Activated T-cell treated with anti-CD3 and anti-CD28 coated beads, Interleukin-2, amount 50 U/mL, for 4 hours (primary cell): Measurements from ENCODE around the gene NUP214. TPM values are rescaled to one million over a fixed set of nuclear protein-coding genes. Genes with fewer than 3 reads are reported as not detected.
"Not testable (repeated sequence)": the region's sequence is repeated elsewhere in the genome, so short reads cannot be mapped to it uniquely, and the experiment has no call there.

ENCODE experiments used
- ATAC-seq, 2 donors: fragments of 200-7000 bp; cut with Tn5 transposase; one replicate each; pipeline ENCODE4 v1.10.0; 2021
- DNase-seq: peaks from one replicate; pipeline ENCODE4 v3.0.0-alpha.2; 2020
- H3K27me3 Mint-ChIP-seq: one replicate; pipeline ENCODE4 v1.8.0; 2021; ENCODE audit warnings: low read depth, mixed read lengths
- H3K36me3 Mint-ChIP-seq: one replicate; pipeline ENCODE4 v1.8.0; 2022; ENCODE audit warnings: mixed read lengths; ENCODE audit not compliant: insufficient read depth
- H3K4me1 Mint-ChIP-seq: one replicate; pipeline ENCODE4 v1.8.0; 2021; ENCODE audit warnings: low read depth, mixed read lengths
- H3K4me3 Mint-ChIP-seq: one replicate; pipeline ENCODE4 v1.8.0; 2021; ENCODE audit warnings: mild to moderate bottlenecking, moderate library complexity, mixed read lengths
- H3K9me3 Mint-ChIP-seq: one replicate; pipeline ENCODE4 v1.8.0; 2021; ENCODE audit warnings: mixed read lengths
- total RNA-seq, 3 donors: library from RNA; stranded (reverse); gene quantifications; one replicate each; pipeline ENCODE4 v1.2.1, GENCODE V29; 2021

NUP214 gene
- total RNA-seq, 3 donors from 2014 or later = 69.7 to 78.6 (median 76.3) TPM

GRCh38 chr9:131239161-131239975, 114.0 kb downstream of the NUP214 start:
- ATAC-seq = no peak
- H3K27me3 Mint-ChIP-seq = no peaks in the 10 kb centered on the region
- peaks cover 3% of the 10 kb centered on the region for H3K9me3 Mint-ChIP-seq
- H3K36me3 Mint-ChIP-seq = peaks cover under 1% of the 10 kb centered on the region
- peak overlapping the region; percentile 43 for H3K4me3 Mint-ChIP-seq
- DNase-seq = no peak
- peaks cover 39% of the 10 kb centered on the region for H3K4me1 Mint-ChIP-seq

GRCh38 chr9:131240047-131240921, 114.9 kb downstream of the NUP214 start:
- Mint-ChIP-seq H3K4me1 (peaks cover 32% of the 10 kb centered on the region), H3K36me3 (no peaks in the 10 kb centered on the region), H3K4me3 (peak overlapping the region; percentile 24), H3K9me3 (peaks cover 3% of the 10 kb centered on the region), H3K27me3 (no peaks in the 10 kb centered on the region)
- ATAC-seq (no peak), DNase-seq (no peak)

GRCh38 chr9:131244331-131244730, 118.9 kb downstream of the NUP214 start:
- not testable (repeated sequence) for ATAC-seq, DNase-seq, H3K4me1 Mint-ChIP-seq, H3K9me3 Mint-ChIP-seq, H3K36me3 Mint-ChIP-seq, H3K4me3 Mint-ChIP-seq, H3K27me3 Mint-ChIP-seq

- Mint-ChIP-seq H3K36me3 (peaks cover 2% of the 10 kb centered on the region), H3K9me3 (peaks cover 3% of the 10 kb centered on the region), H3K27me3 (no peaks in the 10 kb centered on the region), H3K4me1 (peaks cover 1% of the 10 kb centered on the region), H3K4me3 (no peak overlapping the region)
- DNase-seq = no peak
- ATAC-seq = no peak
Observed at GRCh38 chr9:131246618-131247017, 121.2 kb downstream of the NUP214 start.

- Mint-ChIP-seq H3K4me1 (peaks cover 44% of the 10 kb centered on the region), H3K36me3 (no peaks in the 10 kb centered on the region), H3K27me3 (no peaks in the 10 kb centered on the region), H3K9me3 (no peaks in the 10 kb centered on the region), H3K4me3 (peak overlapping the region; percentile 69)
- DNase-seq (no peak), ATAC-seq (no peak)
Observed at GRCh38 chr9:131252120-131252519, 126.7 kb downstream of the NUP214 start.

GRCh38 chr9:131253891-131254491, 128.6 kb downstream of the NUP214 start:
- DNase-seq (no peak), ATAC-seq (no peak)
- Mint-ChIP-seq H3K4me3 (peak overlapping the region; percentile 69), H3K4me1 (peaks cover 56% of the 10 kb centered on the region), H3K9me3 (no peaks in the 10 kb centered on the region), H3K27me3 (no peaks in the 10 kb centered on the region), H3K36me3 (no peaks in the 10 kb centered on the region)

GRCh38 chr9:131254626-131255025, 129.2 kb downstream of the NUP214 start:
- peaks cover 57% of the 10 kb centered on the region for H3K4me1 Mint-ChIP-seq
- no peaks in the 10 kb centered on the region for H3K9me3 Mint-ChIP-seq
- DNase-seq = no peak
- no peak for ATAC-seq
- no peak overlapping the region for H3K4me3 Mint-ChIP-seq
- no peaks in the 10 kb centered on the region for H3K27me3 Mint-ChIP-seq
- H3K36me3 Mint-ChIP-seq = peaks cover 3% of the 10 kb centered on the region

GRCh38 chr9:131255676-131256197, 130.4 kb downstream of the NUP214 start:
- peak; percentile 10 to 11 for ATAC-seq
- H3K4me3 Mint-ChIP-seq = peak overlapping the region; percentile 80
- H3K4me1 Mint-ChIP-seq = peaks cover 60% of the 10 kb centered on the region
- H3K9me3 Mint-ChIP-seq = no peaks in the 10 kb centered on the region
- H3K36me3 Mint-ChIP-seq = peaks cover 9% of the 10 kb centered on the region
- no peaks in the 10 kb centered on the region for H3K27me3 Mint-ChIP-seq
- DNase-seq = no peak

GRCh38 chr9:131257266-131258025, 132.1 kb downstream of the NUP214 start:
- H3K27me3 Mint-ChIP-seq = no peaks in the 10 kb centered on the region
- ATAC-seq (no peak), DNase-seq (no peak)
- H3K36me3 Mint-ChIP-seq = peaks cover 14% of the 10 kb centered on the region
- H3K4me3 Mint-ChIP-seq = peak overlapping the region; percentile 80
- H3K4me1 Mint-ChIP-seq = peaks cover 63% of the 10 kb centered on the region
- H3K9me3 Mint-ChIP-seq = no peaks in the 10 kb centered on the region

- DNase-seq (no peak), ATAC-seq (no peak)
- H3K4me1 Mint-ChIP-seq = peaks cover 63% of the 10 kb centered on the region
- H3K9me3 Mint-ChIP-seq = no peaks in the 10 kb centered on the region
- peaks cover 18% of the 10 kb centered on the region for H3K36me3 Mint-ChIP-seq
- H3K27me3 Mint-ChIP-seq = no peaks in the 10 kb centered on the region
- H3K4me3 Mint-ChIP-seq = no peak overlapping the region
Observed at GRCh38 chr9:131258186-131258585, 132.8 kb downstream of the NUP214 start.

- Mint-ChIP-seq H3K27me3 (no peaks in the 10 kb centered on the region), H3K4me1 (peaks cover 61% of the 10 kb centered on the region), H3K4me3 (no peak overlapping the region), H3K9me3 (no peaks in the 10 kb centered on the region), H3K36me3 (peaks cover 18% of the 10 kb centered on the region)
- no peak for ATAC-seq
- no peak for DNase-seq
Observed at GRCh38 chr9:131258698-131259431, 133.5 kb downstream of the NUP214 start.

GRCh38 chr9:131259432-131259898, 134.1 kb downstream of the NUP214 start:
- Mint-ChIP-seq H3K27me3 (no peaks in the 10 kb centered on the region), H3K4me1 (peaks cover 61% of the 10 kb centered on the region)
- no peak for DNase-seq

More at GRCh38 chr9:131259432-131259898, 134.1 kb downstream of the NUP214 start:
- H3K4me3 Mint-ChIP-seq = no peak overlapping the region
- peaks cover 18% of the 10 kb centered on the region for H3K36me3 Mint-ChIP-seq
- H3K9me3 Mint-ChIP-seq = no peaks in the 10 kb centered on the region
- ATAC-seq = no peak
